GM18508 (cell line): ENCODE data around the gene KCNJ14.

ENCODE experiments used
- ATAC-seq: cut with Tn5 transposase; IDR thresholded peaks from one replicate; pipeline ENCODE4 v1.9.1; 2021; ENCODE audit warnings: moderate number of reproducible peaks; ENCODE audit not compliant: insufficient read depth, unreplicated experiment

The KCNJ14 gene

DNA sequence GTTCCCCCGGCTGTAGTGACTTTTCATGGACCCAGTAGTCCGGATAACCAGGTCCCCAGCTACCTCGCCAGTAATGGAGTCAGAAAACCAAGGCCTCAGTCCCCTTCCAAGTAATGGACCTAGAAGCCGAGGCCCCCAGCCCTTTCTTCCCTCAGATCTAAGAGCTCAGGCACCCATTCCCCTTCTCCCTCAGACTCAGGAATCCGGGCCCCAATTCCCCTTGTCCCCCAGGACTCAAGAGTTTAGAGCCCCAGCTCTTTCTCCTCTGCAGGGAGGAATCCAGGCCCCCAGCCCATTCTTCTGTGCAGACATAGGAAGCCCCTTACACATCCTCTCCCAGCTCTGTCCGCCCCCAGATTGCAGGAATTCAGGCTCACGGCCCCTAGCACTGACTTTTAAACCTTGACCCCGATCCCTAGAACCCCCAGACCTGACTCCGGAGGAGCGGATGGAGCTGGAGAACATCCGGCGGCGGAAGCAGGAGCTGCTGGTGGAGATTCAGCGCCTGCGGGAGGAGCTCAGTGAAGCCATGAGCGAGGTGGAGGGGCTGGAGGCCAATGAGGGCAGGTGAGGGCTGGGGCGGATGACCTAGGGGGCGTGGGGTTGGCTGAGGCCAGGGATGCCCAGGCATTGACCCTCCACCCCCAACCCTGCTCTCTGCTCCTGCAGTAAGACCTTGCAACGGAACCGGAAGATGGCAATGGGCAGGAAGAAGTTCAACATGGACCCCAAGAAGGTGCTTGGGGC lies 14.7 kb downstream of the KCNJ14 start:
- ATAC-seq = no peak

DNA sequence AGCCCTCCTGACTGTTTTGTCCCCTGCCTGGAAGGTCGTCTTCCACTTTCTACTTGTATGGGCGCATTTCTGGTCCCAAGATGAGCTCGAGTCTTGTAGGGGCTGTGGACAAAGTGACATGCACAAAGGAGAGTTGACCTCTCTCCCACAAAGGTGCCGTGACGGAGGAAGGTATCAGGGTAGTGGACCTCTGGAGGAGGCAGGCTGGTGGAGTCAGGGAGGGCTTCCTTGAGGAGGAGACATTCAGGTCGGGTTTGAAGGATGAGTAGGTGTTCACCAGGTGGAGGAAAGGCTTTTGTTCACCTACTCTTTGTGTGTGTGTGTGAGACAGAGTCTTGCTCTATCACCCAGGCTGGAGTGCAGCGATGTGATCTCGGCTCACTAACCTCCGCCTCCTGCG lies 15.5 kb downstream of the KCNJ14 start:
- no peak for ATAC-seq

DNA sequence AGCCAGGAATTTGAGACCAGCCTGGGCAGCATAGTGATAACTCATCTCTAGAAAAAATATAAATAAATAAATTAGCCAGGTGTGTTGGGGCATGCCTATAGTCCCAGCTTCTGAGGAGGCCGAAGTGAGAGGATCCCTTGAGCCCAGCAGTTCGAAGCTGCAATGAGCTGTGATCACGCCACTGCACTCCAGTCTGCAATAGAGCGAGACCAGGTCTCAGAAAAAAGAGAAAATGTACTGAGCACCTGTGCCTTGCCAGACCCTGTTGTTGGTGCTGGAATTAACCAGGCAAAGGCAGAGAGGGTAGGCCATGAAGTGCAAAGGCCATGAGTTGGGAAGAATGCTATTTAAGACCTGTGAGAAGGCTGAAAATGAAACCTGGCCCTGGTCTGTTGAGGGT lies 16.5 kb downstream of the KCNJ14 start:
- ATAC-seq = no peak

DNA sequence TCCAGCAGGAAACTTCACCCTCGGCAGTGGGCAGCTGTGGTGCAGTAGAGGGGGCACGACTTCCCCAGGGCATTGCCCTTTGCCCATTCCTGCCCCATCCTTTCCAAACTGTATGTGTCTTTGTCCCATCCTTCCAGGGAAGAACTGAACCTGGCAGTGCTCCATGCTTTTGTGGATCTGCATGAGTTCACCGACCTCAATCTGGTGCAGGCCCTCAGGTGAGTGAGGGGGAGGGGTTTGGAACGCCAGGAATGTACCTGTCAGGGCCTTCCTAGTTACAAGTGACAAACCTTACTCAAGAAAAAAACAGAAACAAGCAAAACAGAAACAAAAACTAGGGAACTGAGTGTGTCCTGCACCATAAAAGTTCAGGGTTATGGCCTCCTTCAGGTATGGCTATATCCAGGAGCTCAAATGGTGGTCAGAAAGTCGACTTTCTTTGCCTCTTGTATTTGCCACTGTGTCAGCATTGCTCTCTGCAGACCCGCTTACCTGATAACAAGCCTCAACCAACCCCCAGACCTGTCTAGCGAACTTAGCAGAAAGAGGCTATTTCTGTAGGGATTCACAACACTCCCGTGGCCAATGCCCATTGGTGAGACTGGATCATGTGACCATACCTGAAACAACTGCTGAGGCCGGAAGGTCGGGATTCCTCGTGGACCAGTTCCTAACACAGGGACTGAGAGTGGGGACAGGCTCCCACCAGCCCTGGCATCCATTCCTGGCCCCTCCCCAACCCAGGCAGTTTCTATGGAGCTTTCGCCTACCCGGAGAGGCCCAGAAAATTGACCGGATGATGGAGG lies 18.0 kb downstream of the KCNJ14 start:
- no peak for ATAC-seq

DNA sequence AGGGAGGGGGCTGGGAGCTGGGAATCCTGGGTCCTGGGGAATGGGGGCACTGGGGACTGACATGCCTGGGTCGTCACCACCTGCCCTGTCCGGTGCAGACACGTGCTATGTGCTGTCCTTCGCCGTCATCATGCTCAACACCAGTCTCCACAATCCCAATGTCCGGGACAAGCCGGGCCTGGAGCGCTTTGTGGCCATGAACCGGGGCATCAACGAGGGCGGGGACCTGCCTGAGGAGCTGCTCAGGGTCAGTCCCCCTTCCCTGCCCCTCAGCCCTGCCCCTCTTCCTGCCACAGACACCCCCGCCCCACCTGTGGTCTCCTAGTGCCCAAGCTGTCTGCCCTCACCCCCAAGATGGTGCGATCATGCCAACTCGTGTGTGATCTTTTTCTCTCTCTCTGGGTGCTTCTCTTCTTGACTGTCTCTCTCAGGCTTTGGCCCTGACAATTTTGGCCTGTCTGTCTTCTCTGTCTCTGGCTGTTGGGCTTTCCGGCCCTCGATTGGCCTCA lies 18.8 kb downstream of the KCNJ14 start:
- no peak for ATAC-seq

DNA sequence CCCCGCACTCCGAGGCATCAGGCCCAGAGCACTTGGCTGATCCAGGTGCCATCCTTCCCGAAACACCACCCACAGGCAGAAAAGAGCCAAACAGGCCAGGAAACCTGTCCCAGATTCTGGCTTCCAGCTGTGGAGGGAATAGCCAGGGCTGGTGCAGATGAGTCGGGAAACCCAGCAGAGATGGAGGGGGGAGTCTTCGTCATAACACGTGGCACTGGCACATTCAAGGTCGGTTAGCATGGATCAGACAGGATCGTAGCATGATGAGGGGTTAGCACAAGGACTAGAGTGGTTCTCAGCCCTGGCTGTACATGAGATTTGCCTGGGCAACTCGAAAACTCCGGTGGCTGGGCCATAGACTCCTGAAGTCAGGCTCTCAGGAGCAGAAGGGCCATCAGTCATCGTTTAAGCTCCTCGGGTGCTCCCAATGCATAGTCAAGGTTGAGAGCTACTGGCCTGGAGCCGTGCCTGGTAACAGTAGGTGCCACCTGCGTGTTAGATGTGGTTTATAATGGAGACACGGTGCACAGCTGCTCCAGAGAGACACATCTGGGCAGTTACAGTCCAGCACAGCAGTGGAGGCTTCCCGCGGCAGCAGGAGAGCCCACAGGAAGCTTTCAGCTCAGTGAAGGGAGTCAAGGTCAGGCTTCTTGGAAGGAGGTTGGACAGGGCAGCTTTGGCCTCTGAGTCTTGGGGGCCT lies 20.1 kb downstream of the KCNJ14 start:
- no peak for ATAC-seq

DNA sequence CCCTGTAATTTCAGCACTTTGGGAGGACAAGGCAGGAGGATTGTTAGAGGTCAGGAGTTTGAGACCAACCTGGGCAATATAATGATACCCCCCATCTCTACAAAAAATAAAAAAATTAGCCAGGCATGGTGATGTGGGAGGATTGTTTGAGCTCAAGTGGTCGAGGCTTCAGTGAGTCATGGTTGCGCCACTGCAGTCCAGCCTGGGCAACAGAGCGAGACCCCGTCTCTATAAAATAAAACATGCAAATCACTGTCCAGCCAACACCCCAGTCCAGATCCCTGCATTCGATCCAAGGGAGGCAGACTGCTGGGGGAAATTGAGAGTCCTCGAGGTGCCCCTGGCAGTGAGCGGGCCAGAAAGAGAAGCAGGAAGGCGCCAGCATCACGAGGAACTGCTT lies 20.8 kb downstream of the KCNJ14 start:
- ATAC-seq = no peak

DNA sequence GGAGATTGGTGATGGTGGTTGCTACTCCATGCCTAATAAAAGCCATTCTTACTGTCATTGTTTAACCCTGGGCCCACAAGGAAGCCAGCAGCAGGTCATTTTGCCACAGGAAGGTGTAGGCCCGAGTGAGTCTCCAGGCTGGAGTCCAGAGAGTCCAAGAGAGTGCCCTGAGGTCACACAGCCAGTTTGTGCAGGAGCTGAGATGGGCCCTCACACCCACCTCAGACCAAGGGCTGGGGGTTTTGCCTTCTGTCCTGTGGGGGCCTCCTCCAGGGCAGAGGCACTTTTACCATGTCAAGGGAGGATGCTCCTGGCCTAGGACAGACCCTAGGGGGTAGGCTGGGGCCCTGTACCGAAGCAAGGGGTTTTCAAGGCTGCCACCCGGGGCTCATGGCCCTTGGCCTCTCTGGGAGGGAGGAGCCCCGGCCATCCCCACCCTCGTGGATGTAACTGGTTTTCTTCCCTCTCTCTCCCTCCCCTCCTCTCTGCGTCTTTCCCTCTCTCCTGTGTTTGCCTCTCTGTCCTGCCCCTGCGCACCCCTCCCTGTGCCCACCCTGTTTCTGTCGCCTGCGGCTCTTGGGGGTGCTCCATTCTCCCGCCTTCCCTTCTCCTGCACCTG lies 21.8 kb downstream of the KCNJ14 start:
- ATAC-seq = no peak

DNA sequence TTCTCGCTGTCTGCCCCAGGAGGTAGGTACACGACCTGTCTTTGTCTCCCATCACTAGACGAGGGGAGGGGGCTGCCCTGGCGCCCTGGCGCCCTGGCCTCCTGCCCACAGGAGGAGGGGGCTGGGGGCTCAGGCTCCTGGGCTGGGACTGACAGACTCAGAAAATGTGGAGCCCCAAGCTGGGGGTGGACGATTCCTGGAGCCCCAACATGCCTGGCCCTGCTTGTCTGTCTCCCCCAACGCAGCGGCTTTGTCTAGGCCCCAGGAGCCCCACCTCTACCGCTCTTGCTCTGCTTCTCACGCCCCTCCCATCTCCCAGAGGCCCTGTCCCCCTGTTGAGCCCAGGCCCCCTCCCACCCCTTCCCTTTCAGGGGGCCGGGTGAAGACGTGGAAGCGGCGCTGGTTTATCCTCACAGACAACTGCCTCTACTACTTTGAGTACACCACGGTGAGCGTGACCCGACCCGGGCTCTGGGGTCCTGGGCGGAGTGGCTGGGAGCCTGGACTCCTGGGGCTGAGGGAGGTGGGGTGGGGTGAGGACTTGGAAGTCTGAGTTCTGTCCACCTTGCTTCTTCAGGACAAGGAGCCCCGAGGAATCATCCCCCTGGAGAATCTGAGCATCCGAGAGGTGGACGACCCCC lies 22.4 kb downstream of the KCNJ14 start:
- ATAC-seq = no peak

DNA sequence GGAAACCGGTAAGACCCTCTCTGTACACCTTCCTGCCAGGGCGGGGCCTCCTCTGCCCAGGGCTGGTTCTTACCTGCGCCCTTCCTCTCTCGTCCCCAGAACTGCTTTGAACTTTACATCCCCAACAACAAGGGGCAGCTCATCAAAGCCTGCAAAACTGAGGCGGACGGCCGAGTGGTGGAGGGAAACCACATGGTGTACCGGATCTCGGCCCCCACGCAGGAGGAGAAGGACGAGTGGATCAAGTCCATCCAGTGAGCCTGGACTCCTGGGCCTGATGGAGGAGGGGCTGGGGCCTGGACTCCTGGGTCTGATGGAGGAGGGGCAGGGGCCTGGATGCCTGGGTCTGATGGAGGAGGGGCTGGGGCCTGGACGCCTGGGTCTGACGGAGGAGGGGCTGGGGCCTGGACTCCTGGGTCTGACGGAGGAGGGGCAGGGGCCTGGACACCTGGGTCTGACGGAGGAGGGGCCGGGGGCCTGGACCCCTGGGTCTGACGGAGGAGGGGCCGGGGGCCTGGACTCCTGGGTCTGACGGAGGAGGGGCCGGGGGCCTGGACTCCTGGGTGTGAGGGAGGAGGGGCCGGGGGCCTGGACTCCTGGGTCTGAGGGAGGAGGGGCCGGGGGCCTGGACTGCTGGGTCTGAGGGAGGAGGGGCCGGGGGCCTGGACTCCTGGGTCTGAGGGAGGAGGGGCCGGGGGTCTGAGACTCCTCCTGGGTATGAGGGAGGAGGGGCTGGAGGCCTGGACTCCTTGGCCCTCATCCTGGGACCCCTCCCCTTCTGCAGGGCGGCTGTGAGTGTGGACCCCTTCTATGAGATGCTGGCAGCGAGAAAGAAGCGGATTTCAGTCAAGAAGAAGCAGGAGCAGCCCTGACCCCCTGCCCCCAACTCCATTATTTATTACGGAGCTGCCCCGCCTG lies 23.2 kb downstream of the KCNJ14 start:
- ATAC-seq = no peak

DNA sequence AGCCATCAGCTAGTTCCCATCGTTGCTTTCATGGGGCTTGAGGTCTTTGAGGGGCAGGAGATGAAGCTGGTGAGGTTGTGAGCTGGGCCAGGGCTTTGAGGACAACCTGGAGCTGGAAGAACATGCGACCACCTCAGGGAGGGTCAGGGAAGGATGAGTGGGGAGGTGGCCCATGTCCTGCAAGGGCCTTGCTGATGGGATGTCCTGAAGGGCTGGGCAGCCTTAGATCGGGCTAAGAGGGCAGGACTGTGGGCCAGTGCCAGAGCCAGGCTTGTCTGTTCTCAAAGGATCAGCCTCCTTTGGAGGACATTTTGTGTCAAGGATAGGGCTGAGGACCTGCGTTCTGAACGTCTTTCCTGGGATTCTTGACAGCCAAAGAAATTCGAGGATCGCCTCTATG lies 24.3 kb downstream of the KCNJ14 start:
- no peak for ATAC-seq

DNA sequence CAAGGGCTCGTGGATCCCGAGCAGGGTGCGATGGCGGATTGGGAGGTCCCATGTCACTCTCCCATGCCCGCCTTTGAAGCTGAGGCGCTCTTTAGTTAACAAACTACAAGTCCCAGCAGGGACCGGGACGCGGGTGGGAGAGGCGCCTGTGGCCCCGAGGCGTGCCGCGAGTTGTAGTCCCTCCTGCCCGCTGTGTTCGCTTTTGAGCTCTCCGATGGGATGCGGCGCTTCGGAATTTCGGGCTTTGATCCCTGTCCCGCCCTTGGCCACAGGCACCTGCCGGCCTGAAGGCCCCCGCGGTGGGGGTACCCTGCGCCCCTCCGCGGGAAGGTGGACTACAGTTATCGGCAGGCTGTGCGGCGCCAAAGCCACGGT lies 24.8 kb downstream of the KCNJ14 start:
- ATAC-seq = no peak

DNA sequence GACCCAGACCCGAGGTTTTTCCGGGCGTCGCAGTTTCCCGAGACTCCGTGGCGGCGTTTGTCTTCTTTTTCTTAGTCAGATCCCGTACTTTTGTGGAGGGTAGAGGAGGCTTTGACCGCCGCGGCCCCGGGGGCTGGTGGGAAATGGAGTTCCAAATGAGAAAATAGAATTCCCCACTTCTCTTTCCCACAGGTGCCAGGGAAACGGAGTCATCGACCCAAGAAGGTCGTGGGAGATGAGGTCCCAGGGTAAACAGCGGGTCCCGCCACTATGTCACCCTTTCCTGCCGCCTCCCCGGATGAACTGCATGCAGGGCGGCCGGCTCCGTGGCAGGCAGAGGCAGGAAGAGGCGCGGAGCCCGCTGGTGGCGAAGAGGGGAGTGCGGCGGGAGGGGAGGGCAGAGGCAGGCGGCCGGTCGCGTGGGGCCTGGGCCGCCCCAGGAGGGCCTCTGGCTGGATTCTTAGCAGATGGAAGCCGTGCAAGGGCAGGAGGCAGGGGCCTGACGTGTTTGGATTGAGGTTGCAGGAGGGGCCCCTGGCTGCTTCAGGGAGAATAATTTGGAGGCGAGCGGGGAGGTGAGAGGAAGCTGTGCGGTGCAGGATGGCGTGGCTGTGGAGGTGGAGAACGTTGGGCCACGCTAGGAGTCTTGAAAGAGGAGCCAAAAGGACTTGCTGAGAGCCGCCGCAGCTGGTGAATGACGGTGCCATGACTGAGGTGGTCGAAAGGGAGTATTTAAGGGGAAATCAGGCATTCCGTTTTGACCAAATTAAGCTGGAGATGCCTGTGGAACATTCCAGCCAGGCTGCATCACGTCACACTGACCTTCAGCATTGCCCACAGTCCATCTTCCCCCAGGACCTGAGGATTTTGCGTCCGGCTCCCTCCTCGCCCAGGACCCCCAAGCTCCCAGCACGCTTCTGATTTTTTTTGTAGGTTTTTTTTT lies 25.5 kb downstream of the KCNJ14 start:
- ATAC-seq = no peak

DNA sequence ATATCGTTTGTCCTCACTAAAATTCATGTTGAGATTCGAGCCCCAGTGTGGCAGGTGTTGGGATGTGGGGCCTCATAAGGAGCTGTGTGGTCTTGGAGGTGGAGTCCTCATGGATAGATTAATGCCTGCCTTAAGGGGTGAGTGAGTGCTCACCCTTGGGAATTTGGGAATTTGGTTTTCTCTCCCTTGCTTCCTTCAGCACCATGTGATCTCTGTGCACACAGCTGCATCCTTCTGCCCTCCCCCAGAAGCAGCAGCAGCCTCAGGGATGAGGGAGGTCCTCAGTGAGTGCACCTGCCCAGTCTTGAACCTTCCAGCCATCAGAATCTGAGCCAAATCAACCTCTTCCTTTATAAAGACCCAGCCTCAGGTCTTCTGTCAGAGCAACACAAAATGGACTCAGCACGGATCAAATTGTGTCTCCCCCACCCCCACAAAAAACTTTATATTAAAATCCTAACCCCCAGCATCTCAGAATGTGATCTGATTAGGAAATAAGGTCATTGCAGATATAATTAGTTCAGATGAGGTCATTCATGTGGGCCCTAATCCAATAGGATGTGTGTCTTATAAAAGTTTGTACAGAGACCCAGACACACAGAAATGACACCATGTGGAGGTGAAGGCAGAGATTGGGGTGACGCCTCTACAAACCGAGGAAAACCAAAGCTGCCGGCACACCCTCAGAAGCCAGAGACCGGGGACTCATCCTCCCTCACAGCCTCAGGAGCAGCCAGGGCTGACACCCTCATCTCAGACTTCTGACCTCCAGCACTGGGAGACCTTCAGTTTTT lies 26.7 kb downstream of the KCNJ14 start:
- no peak for ATAC-seq

DNA sequence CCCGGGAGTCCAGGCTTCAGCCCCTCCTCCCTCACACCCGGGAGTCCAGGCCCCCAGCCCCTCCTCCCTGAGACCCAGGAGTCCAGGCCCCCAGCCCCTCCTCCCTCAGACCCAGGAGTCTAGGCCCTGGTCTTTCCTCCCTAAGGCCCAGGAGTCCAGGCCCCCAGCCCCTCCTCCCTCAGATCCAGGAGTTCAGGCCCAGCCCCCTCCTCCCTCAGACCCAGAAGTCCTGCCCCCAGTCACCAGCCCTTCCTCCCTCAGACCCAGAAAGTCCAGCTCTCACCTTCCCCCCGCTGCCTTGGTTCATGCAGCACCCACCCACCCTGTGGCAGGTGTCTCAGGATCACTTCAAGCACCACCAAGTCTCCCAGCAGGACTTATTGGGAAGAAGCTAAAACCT lies 27.9 kb downstream of the KCNJ14 start:
- no peak for ATAC-seq

DNA sequence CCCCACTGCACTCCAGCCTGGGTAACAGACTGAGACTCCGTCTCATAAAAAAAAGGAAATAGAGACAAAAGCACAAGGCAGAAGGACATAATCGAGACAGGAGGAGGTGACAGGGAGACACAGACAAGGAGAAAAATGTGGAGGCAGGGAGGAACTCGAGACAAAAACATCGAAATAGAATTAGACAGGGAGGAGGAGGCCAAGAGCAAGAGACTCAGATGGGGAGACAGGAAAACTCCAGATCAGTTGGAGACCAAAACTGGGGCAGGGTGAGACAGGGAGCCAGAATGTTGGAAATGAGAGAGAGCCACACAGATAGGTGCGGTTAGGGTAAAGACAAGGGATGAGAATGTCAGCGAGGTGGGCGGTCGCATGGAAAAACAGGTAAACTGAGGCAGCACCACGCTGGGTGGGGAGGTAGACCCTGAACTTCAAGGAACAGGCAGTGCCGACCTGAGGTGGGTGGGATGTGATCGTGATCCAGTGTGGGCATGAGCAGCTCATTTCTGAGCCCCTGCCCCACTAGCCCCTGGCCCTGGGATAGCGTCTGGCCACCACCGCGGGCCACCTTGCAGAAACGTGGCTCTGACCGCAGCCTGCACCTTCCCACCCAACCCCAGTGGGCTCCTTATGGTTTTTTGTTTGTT lies 29.0 kb downstream of the KCNJ14 start:
- ATAC-seq = no peak
